Caki2 (cell line): Measurements from ENCODE around the gene BGLAP. TPM values are rescaled to one million over a fixed set of nuclear protein-coding genes. Genes with fewer than 3 reads are reported as not detected.

Experiments used
- DNase-seq: peaks from one replicate; pipeline ENCODE4 v3.0.0-alpha.2; 2015; ENCODE audit warnings: low read depth
- in situ Hi-C: cut with HindIII; loops from 2 replicates; pipeline ENCODE4 v1.10.0; 2016; ENCODE audit warnings: low sequenced_read_pairs, low pct_unique_long_range_greater_than_20kb, mixed read lengths
- total RNA-seq: library from RNA; depleted of rRNA; stranded (reverse); fragments of >200 nt; shearing (Covaris generic); gene quantifications from 2 replicates; pipeline ENCODE4 v1.2.3, GENCODE V29; 2014; ENCODE audit warnings: low replicate concordance

Gene BGLAP
- total RNA-seq, 1 experiment from 2014 or later: not detected

GRCh38 chr1:156221986-156222692 lies 19.8 kb upstream of the BGLAP start:
- in situ Hi-C loops: no loop called here
- no peak for DNase-seq

- DNase-seq: no peak
- in situ Hi-C loops: no loop called here
Observed at GRCh38 chr1:156225677-156226014, 16.3 kb upstream of the BGLAP start.

GRCh38 chr1:156226116-156226538 lies 15.9 kb upstream of the BGLAP start:
- in situ Hi-C loops: no loop called here
- DNase-seq: no peak

GRCh38 chr1:156226782-156227181 lies 15.2 kb upstream of the BGLAP start:
- DNase-seq: no peak
- in situ Hi-C loops: no loop called here

GRCh38 chr1:156228501-156228900 lies 13.5 kb upstream of the BGLAP start:
- no peak for DNase-seq
- in situ Hi-C loops: no loop called here

- DNase-seq: no peak
- in situ Hi-C loops: no loop called here
Observed at GRCh38 chr1:156229809-156230472, 12.0 kb upstream of the BGLAP start.

GRCh38 chr1:156230473-156230837 lies 11.5 kb upstream of the BGLAP start:
- in situ Hi-C loops: no loop called here

GRCh38 chr1:156232201-156232894 lies 9.6 kb upstream of the BGLAP start:
- in situ Hi-C loops: no loop called here
- DNase-seq: no peak

More at GRCh38 chr1:156230473-156230837, 11.5 kb upstream of the BGLAP start:
- no peak for DNase-seq

- in situ Hi-C loops: no loop called here
- DNase-seq: no peak
Observed at GRCh38 chr1:156233426-156234127, 8.4 kb upstream of the BGLAP start.

GRCh38 chr1:156236164-156236563 lies 5.8 kb upstream of the BGLAP start:
- no peak for DNase-seq
- in situ Hi-C loops: no loop called here

GRCh38 chr1:156238248-156238647 lies 3.7 kb upstream of the BGLAP start:
- DNase-seq: no peak
- in situ Hi-C loops: no loop called here

GRCh38 chr1:156241311-156241811 lies 623 bp upstream of the BGLAP start:
- no peak for DNase-seq
- in situ Hi-C loops: no loop called here

- in situ Hi-C loops: no loop called here
- DNase-seq: no peak
Observed at GRCh38 chr1:156242738-156243137, 754 bp downstream of the BGLAP start.

GRCh38 chr1:156244126-156244525 lies 2.1 kb downstream of the BGLAP start:
- no peak for DNase-seq
- in situ Hi-C loops: no loop called here

GRCh38 chr1:156244712-156245111 lies 2.7 kb downstream of the BGLAP start:
- in situ Hi-C loops: no loop called here
- DNase-seq: no peak

- DNase-seq: no peak
- in situ Hi-C loops: no loop called here
Observed at GRCh38 chr1:156245451-156246232, 3.7 kb downstream of the BGLAP start.

- in situ Hi-C loops: no loop called here
- no peak for DNase-seq
Observed at GRCh38 chr1:156246241-156246780, 4.3 kb downstream of the BGLAP start.
